Bronchial epithelial cell (primary cell): ENCODE data around the gene ITPR2. TPM values are rescaled to one million over a fixed set of nuclear protein-coding genes. Genes with fewer than 3 reads are reported as not detected.
"Not testable (repeated sequence)": the region's sequence is repeated elsewhere in the genome, so short reads cannot be mapped to it uniquely, and the experiment has no call there.

Experiments
- DNase-seq: peaks from one replicate; pipeline ENCODE4 v3.0.0-alpha.2; 2010; ENCODE audit warnings: low read depth
- FAIRE-seq: peaks from 2 replicates; lab custom pipeline; 2011; peaks lifted over from hg19 to GRCh38; lab: Jason Lieb, UNC
- H3K27me3 ChIP-seq: 2 replicates; pipeline ENCODE4 v1.5.1; 2011; ENCODE audit warnings: low read length; ENCODE audit not compliant: control insufficient read depth, insufficient read depth
- H3K36me3 ChIP-seq: 2 replicates; pipeline ENCODE4 v1.5.1; 2011; ENCODE audit warnings: low read length; ENCODE audit not compliant: control insufficient read depth, insufficient read depth
- H3K4me3 ChIP-seq: 2 replicates; pipeline ENCODE4 v1.5.1; 2011; ENCODE audit warnings: mild to moderate bottlenecking, low read depth, low read length, control low read depth
- total RNA-seq: library from RNA; depleted of rRNA; stranded (reverse); fragments of >200 nt; gene quantifications from 2 replicates; pipeline ENCODE4 v1.2.1, GENCODE V29; 2014
- TF ChIP-seq, protein P1 (sequence below): IDR thresholded peaks from 2 replicates; pipeline ENCODE4 v1.5.1; 2011; ENCODE audit warnings: mild to moderate bottlenecking, moderate library complexity, low read length, control low read depth, inconsistent platforms; ENCODE audit not compliant: insufficient read depth, severe bottlenecking

The ITPR2 gene
- total RNA-seq, 1 donor from 2014 or later = 5.8 TPM

DNA sequence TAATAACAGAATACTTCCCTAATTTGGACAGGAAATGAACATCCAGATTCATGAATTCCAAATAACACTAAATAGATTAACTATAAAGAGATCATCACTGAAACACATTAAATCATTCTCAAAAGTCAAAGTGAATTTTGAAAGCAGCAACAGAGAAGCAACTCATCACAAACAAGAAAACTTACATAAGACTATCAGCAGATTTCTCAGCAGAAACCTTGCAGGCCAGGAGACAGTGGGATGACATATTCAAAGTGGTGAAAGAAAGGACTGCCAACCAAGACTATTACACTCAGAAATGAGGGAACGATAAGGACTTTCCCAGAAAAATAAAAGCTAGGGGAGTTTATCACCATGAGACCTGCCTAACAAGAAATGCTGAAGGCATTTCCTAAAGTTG, 70.8 kb downstream of the ITPR2 start:
- Histone ChIP-seq H3K4me3 (no peak overlapping the region), H3K36me3 (no peaks in the 10 kb centered on the region)
- FAIRE-seq = no peak

DNA sequence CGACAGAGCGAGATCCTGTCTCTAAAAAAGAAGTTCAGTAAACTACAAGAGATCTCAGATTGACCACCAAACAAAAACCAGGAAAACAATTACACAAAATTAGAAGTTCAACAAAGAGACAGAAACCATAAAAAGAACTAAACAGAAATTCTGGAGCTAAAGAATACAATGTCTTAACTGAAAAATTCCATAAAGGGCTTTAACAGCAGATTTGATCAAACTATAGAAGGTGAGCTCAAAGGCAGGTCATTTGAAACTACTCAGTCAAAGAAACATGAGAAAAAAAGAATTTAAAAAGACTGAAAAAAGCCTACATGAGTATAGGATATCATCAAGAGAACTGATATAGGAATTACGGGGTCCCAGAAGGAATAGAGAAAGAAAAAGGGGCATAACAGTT, 71.2 kb downstream of the ITPR2 start:
- FAIRE-seq = no peak
- TF ChIP-seq, protein P1, sequence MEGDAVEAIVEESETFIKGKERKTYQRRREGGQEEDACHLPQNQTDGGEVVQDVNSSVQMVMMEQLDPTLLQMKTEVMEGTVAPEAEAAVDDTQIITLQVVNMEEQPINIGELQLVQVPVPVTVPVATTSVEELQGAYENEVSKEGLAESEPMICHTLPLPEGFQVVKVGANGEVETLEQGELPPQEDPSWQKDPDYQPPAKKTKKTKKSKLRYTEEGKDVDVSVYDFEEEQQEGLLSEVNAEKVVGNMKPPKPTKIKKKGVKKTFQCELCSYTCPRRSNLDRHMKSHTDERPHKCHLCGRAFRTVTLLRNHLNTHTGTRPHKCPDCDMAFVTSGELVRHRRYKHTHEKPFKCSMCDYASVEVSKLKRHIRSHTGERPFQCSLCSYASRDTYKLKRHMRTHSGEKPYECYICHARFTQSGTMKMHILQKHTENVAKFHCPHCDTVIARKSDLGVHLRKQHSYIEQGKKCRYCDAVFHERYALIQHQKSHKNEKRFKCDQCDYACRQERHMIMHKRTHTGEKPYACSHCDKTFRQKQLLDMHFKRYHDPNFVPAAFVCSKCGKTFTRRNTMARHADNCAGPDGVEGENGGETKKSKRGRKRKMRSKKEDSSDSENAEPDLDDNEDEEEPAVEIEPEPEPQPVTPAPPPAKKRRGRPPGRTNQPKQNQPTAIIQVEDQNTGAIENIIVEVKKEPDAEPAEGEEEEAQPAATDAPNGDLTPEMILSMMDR = no peak
- no peak for DNase-seq
- Histone ChIP-seq H3K4me3 (no peak overlapping the region), H3K36me3 (no peaks in the 10 kb centered on the region), H3K27me3 (no peaks in the 10 kb centered on the region)

More for the DNA sequence above, 70.8 kb downstream of the ITPR2 start:
- no peak for DNase-seq
- H3K27me3 ChIP-seq = no peaks in the 10 kb centered on the region
- TF ChIP-seq, protein P1 = no peak

DNA sequence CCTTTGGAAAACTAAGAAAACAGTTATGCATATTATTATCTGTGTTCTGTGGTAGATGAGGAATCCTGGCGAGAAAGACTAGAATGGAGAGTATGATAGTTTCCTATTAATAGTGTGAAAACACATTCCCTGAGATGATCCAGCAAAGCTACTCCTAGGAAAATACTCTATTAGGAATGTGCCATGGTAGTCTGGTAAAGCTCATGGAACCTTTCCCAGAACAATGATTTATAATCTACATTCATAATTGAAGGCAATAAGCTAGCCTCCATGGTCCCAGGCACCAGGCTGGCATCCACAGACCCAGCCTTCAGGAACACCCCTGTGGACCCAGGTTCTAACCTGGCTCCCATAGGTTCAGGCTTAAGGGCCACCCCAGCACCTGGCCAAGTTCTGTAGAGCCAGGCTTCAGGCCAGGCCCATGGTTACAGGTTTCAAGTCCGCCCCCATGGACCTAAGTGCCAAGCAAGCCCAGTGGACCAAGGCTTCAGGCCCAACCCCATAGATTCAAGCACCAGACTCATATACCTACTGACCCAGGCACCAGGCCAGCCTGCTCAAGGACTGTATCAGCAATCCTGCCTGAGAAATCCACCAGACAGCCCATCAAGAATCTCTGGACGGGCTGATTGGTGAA, 72.2 kb downstream of the ITPR2 start:
- TF ChIP-seq, protein P1 = no peak
- DNase-seq (no peak), FAIRE-seq (no peak)
- H3K4me3 ChIP-seq = no peak overlapping the region
- H3K27me3 ChIP-seq = no peaks in the 10 kb centered on the region
- no peaks in the 10 kb centered on the region for H3K36me3 ChIP-seq

DNA sequence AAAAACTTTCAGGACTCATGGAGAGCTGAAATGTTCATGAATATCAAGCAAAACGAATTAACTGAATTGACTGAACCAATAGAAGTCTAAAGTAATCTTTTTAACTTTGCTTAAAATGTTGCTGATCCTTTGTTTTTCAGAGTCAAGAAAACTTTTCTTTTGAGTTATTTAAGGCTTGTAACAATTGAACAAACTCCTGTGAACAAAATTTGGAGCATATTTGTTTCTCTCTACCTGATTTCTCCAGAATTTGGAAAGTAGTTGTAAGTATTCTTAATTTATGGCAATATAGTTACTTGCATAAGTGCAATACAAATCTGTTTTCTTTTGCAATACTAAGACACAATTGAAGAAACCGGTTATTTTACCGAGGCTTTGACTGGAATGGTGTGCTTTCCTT, 77.6 kb downstream of the ITPR2 start:
- not testable (repeated sequence) for DNase-seq, H3K4me3 ChIP-seq, FAIRE-seq, H3K27me3 ChIP-seq, H3K36me3 ChIP-seq

DNA sequence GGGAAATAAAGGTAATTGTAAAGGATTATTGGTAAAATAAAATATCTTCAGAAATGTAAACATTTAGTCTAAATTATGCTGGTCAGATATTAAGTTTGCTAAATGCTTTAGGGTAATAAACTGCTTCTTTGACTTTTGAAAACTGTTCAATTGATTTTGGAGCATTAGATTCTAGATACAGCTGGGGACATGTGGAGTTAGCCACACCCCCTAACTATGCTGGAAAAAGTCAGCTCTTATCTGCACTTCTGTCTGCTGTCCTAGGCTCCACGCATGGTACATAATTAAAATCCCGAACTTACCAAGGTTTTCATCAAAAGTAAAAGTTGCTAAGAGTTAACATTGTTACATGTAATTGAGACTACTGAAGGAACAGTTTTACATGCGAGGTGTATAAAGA, 78.8 kb downstream of the ITPR2 start:
- DNase-seq (no peak), FAIRE-seq (no peak)
- TF ChIP-seq, protein P1 = no peak
- no peaks in the 10 kb centered on the region for H3K27me3 ChIP-seq
- H3K36me3 ChIP-seq = no peaks in the 10 kb centered on the region
- no peak overlapping the region for H3K4me3 ChIP-seq

DNA sequence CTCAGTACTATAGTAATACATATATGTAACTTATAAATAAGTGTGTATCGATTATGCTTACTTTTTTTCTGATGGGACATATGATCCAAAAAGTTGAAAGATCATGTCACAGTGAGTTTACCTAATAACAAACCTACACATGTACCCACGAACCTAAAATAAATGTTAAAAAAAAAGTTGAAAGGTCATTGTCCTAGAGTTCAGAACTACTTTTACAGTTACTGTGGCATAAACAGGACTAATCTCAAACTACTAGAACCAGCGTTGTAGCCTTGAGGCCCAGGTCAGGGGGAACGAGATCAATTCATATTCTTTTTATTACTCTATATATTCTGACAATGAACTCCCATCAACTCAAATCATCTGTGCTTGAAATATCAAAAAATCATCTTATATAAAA, 81.8 kb downstream of the ITPR2 start:
- DNase-seq = no peak
- Histone ChIP-seq H3K27me3 (no peaks in the 10 kb centered on the region), H3K4me3 (no peak overlapping the region), H3K36me3 (no peaks in the 10 kb centered on the region)
- TF ChIP-seq, protein P1 = no peak
- no peak for FAIRE-seq
